Astrocyte (in vitro differentiated cells and primary cell): ENCODE results near the gene IL25. TPM values are rescaled to one million over a fixed set of nuclear protein-coding genes. Genes with fewer than 3 reads are reported as not detected.

Experiments
- DNase-seq: peaks from one replicate; pipeline ENCODE4 v3.0.0-alpha.2; 2010; ENCODE audit warnings: low read depth
- FAIRE-seq: peaks from 2 replicates; lab custom pipeline; 2011; peaks lifted over from hg19 to GRCh38; lab: Jason Lieb, UNC
- H2AFZ ChIP-seq: 2 replicates; pipeline ENCODE4 v1.6.0; 2012; ENCODE audit warnings: low read depth, low read length, inconsistent platforms
- H3K27ac ChIP-seq: 2 replicates; pipeline ENCODE4 v1.5.1; 2011; ENCODE audit warnings: low read depth, low read length, inconsistent platforms
- H3K27me3 ChIP-seq: 2 replicates; pipeline ENCODE4 v1.6.0; 2011; ENCODE audit warnings: low read length, inconsistent platforms; ENCODE audit not compliant: insufficient read depth
- H3K36me3 ChIP-seq: 2 replicates; pipeline ENCODE4 v1.5.1; 2011; ENCODE audit warnings: low read length, inconsistent platforms; ENCODE audit not compliant: insufficient read depth
- H3K4me1 ChIP-seq: 2 replicates; pipeline ENCODE4 v1.5.1; 2011; ENCODE audit warnings: low read length, inconsistent platforms; ENCODE audit not compliant: insufficient read depth
- H3K4me2 ChIP-seq: 2 replicates; pipeline ENCODE4 v1.6.0; 2012; ENCODE audit warnings: low read length, inconsistent platforms
- H3K4me3 ChIP-seq: 2 replicates; pipeline ENCODE4 v1.5.1; 2011; ENCODE audit warnings: low read depth, mild to moderate bottlenecking, low read length, inconsistent platforms; ENCODE audit not compliant: insufficient read depth
- H3K79me2 ChIP-seq: 2 replicates; pipeline ENCODE4 v1.6.0; 2012; ENCODE audit warnings: mild to moderate bottlenecking, low read length, inconsistent platforms; ENCODE audit not compliant: insufficient read depth
- H3K9ac ChIP-seq: 2 replicates; pipeline ENCODE4 v1.6.0; 2012; ENCODE audit warnings: mild to moderate bottlenecking, low read length, inconsistent platforms
- H3K9me3 ChIP-seq: 2 replicates; pipeline ENCODE4 v1.5.1; 2012; ENCODE audit warnings: low read depth, mild to moderate bottlenecking, low read length, inconsistent platforms; ENCODE audit not compliant: insufficient read depth
- H4K20me1 ChIP-seq: 2 replicates; pipeline ENCODE4 v1.6.0; 2012; ENCODE audit warnings: low read length, inconsistent platforms; ENCODE audit not compliant: insufficient read depth
- H3K27ac Mint-ChIP-seq: one replicate; pipeline ENCODE4 v1.8.0; 2021; ENCODE audit warnings: mild to moderate bottlenecking, mixed read lengths; ENCODE audit not compliant: unreplicated experiment
- H3K27me3 Mint-ChIP-seq: one replicate; pipeline ENCODE4 v1.8.0; 2021; ENCODE audit warnings: low read depth, mixed read lengths; ENCODE audit not compliant: unreplicated experiment
- H3K36me3 Mint-ChIP-seq: one replicate; pipeline ENCODE4 v1.8.0; 2021; ENCODE audit warnings: low read depth, mixed read lengths; ENCODE audit not compliant: unreplicated experiment
- H3K4me1 Mint-ChIP-seq: one replicate; pipeline ENCODE4 v1.8.0; 2021; ENCODE audit warnings: low read depth, mixed read lengths; ENCODE audit not compliant: unreplicated experiment
- H3K4me3 Mint-ChIP-seq: one replicate; pipeline ENCODE4 v1.8.0; 2021; ENCODE audit warnings: mild to moderate bottlenecking, moderate library complexity, mixed read lengths; ENCODE audit not compliant: unreplicated experiment
- H3K9me3 Mint-ChIP-seq: one replicate; pipeline ENCODE4 v1.8.0; 2021; ENCODE audit warnings: mild to moderate bottlenecking, mixed read lengths; ENCODE audit not compliant: unreplicated experiment
- CTCF ChIP-seq: IDR thresholded peaks from 2 replicates; pipeline ENCODE4 v1.5.1; 2011; ENCODE audit warnings: low read depth, mild to moderate bottlenecking, inconsistent platforms, low read length, moderate library complexity; ENCODE audit not compliant: insufficient read depth
- EZH2 ChIP-seq: IDR thresholded peaks from 2 replicates; pipeline ENCODE4 v1.6.1; 2012; ENCODE audit warnings: mild to moderate bottlenecking, low read length, inconsistent platforms; ENCODE audit not compliant: insufficient read depth
- total RNA-seq: library from RNA; stranded (reverse); gene quantifications from 2 replicates; pipeline ENCODE4 v1.2.1, GENCODE V29; 2021

IL25 gene
- total RNA-seq, 1 donor from 2014 or later: not detected

GRCh38 chr14:23373041-23373440 is 432 bp downstream of the IL25 start:
- no peaks in the 10 kb centered on the region for H3K4me1 ChIP-seq
- Mint-ChIP-seq H3K27ac (no peak overlapping the region), H3K4me1 (no peaks in the 10 kb centered on the region), H3K36me3 (no peaks in the 10 kb centered on the region), H3K9me3 (no peaks in the 10 kb centered on the region), H3K27me3 (peaks cover 54% of the 10 kb centered on the region), H3K4me3 (no peak overlapping the region)
- no peaks in the 10 kb centered on the region for H4K20me1 ChIP-seq
- no peak overlapping the region for H3K27ac ChIP-seq
- H3K9ac ChIP-seq: no peak overlapping the region
- H3K4me3 ChIP-seq: no peak overlapping the region
- H2AFZ ChIP-seq: no peak overlapping the region
- no peak for DNase-seq
- H3K36me3 ChIP-seq: no peaks in the 10 kb centered on the region
- H3K9me3 ChIP-seq: no peaks in the 10 kb centered on the region
- TF ChIP-seq CTCF (no peak), EZH2 (no peak)
- H3K27me3 ChIP-seq: no peaks in the 10 kb centered on the region
- no peaks in the 10 kb centered on the region for H3K79me2 ChIP-seq
- FAIRE-seq: no peak
- H3K4me2 ChIP-seq: no peak overlapping the region

GRCh38 chr14:23375527-23376251 is 3.1 kb downstream of the IL25 start:
- DNase-seq (no peak), FAIRE-seq (no peak)
- Mint-ChIP-seq H3K27ac (no peak overlapping the region), H3K27me3 (peaks cover 56% of the 10 kb centered on the region), H3K9me3 (no peaks in the 10 kb centered on the region), H3K4me1 (no peaks in the 10 kb centered on the region), H3K4me3 (no peak overlapping the region), H3K36me3 (no peaks in the 10 kb centered on the region)
- Histone ChIP-seq H3K27me3 (no peaks in the 10 kb centered on the region), H3K36me3 (no peaks in the 10 kb centered on the region), H3K4me1 (no peaks in the 10 kb centered on the region), H2AFZ (no peak overlapping the region), H3K9ac (no peak overlapping the region), H3K4me3 (no peak overlapping the region), H3K4me2 (no peak overlapping the region), H3K79me2 (no peaks in the 10 kb centered on the region), H3K9me3 (no peaks in the 10 kb centered on the region), H4K20me1 (no peaks in the 10 kb centered on the region), H3K27ac (no peak overlapping the region)
- TF ChIP-seq CTCF (no peak), EZH2 (no peak)
